HepG2 (cell line): ENCODE measurements around the gene INSR. TPM values are rescaled to one million over a fixed set of nuclear protein-coding genes. Genes with fewer than 3 reads are reported as not detected.

Experiments
- BRF2 ChIP-seq: sonication (generic); formaldehyde crosslinking; IDR thresholded peaks from 2 replicates; pipeline ENCODE4 v1.8.1; 2022; ENCODE audit warnings: mild to moderate bottlenecking, missing genetic modification reagents
- CEBPB ChIP-seq: IDR thresholded peaks from 2 replicates; pipeline ENCODE4 v1.6.1; 2011; ENCODE audit warnings: low read depth, low read length, improper control_type of control experiment, borderline replicate concordance
- CEBPG ChIP-seq: IDR thresholded peaks from 2 replicates; pipeline ENCODE4 v1.6.1; 2016
- IKZF5 ChIP-seq: IDR thresholded peaks from 2 replicates; pipeline ENCODE4 v1.6.1; 2018; ENCODE audit warnings: missing genetic modification reagents, mild to moderate bottlenecking, missing compliant biosample characterization
- NBN ChIP-seq: fragments of 450-650 bp; conservative IDR thresholded peaks from 2 replicates; pipeline ENCODE4 v1.6.1; 2017
- RAD21 ChIP-seq: fragments of 450-650 bp; formaldehyde crosslinking; IDR thresholded peaks from 2 replicates; pipeline ENCODE4 v1.5.0; 2020; ENCODE audit warnings: mild to moderate bottlenecking
- RARG ChIP-seq: sonication (generic); formaldehyde crosslinking; IDR thresholded peaks from 2 replicates; pipeline ENCODE4 v1.4.0; 2020; ENCODE audit warnings: low read depth, mild to moderate bottlenecking, missing genetic modification reagents
- RBAK ChIP-seq: sonication (generic); formaldehyde crosslinking; IDR thresholded peaks from 2 replicates; pipeline ENCODE4 v1.5.1; 2020; ENCODE audit warnings: mild to moderate bottlenecking, missing genetic modification reagents
- REST ChIP-seq, 2 experiments: IDR thresholded peaks; 2 replicates each; pipeline ENCODE4 v1.6.1; 2011 to 2012; ENCODE audit warnings: low read length in 2 of 2, borderline replicate concordance in 1 of 2, low read depth in 1 of 2, mild to moderate bottlenecking in 1 of 2, moderate library complexity in 1 of 2
- TEAD3 ChIP-seq: optimal IDR thresholded peaks from 2 replicates; pipeline ENCODE3; 2016; ENCODE audit warnings: borderline replicate concordance
- THAP8 ChIP-seq: sonication (generic); formaldehyde crosslinking; IDR thresholded peaks from 2 replicates; pipeline ENCODE4 v1.5.1; 2020; ENCODE audit warnings: missing genetic modification reagents, mild to moderate bottlenecking, borderline replicate concordance
- ZFP62 ChIP-seq: sonication (generic); formaldehyde crosslinking; IDR thresholded peaks from 2 replicates; pipeline ENCODE4 v1.4.0; 2020; ENCODE audit warnings: missing genetic modification reagents
- ZNF773 ChIP-seq: sonication (generic); formaldehyde crosslinking; IDR thresholded peaks from 2 replicates; pipeline ENCODE4 v1.4.0; 2020; ENCODE audit warnings: missing genetic modification reagents, borderline replicate concordance
- polyA plus RNA-seq, 8 experiments: library from polyadenylated mRNA; depleted of rRNA in 3 of 8; stranded (reverse) in 7 of 8; unstranded in 1 of 8; fragments of >200 nt; fragmentation: Illumina TruSeq in 4 of 8; extraction: Trizol in 4 of 8; gene quantifications; 2 replicates each; pipeline versions ENCODE4 v1.2.1 to v1.2.3, GENCODE V29; 2011 to 2016; ENCODE audit warnings: low read depth in 4 of 8, missing spikeins in 1 of 8, mixed read lengths in 1 of 8; ENCODE audit not compliant: insufficient read depth in 1 of 8
- total RNA-seq, 5 experiments: library from RNA; depleted of rRNA; stranded (reverse); fragments of >200 nt; fragmentation: Illumina TruSeq; extraction: Trizol; gene quantifications; 2 replicates each; pipeline ENCODE4 v1.2.3, GENCODE V29; 2016; ENCODE audit warnings: low read depth in 1 of 5

INSR gene
- total and polyA plus RNA-seq, 2 of the 13 experiments (the other 11 are each of a cell fraction or from before 2014, with no cell fraction given) = 24.2 to 29.8 TPM

GRCh38 chr19:7179917-7180306, 114.3 kb downstream of the INSR start (continued):
- TF ChIP-seq REST (IDR thresholded peaks at IDR 0.05; ENCODE audit: borderline replicate concordance in 1 of 2, low read depth in 1 of 2, low read length in 2 of 2) (no peak), THAP8 (CRISPR knock-in tag) (no peak), NBN (no peak), IKZF5 (CRISPR knock-in tag) (no peak), CEBPB (peak; percentile 73), RARG (CRISPR knock-in tag) (no peak), RBAK (peak; percentile 100), ZFP62 (CRISPR knock-in tag) (no peak), TEAD3 (CRISPR knock-in tag) (no peak), RAD21 (CRISPR knock-in tag) (no peak), ZNF773 (CRISPR knock-in tag) (no peak), CEBPG (CRISPR knock-in tag) (peak; percentile 41; the same call in 1 of the 2 replicates), BRF2 (CRISPR knock-in tag) (no peak)
